Liver (tissue), 9 donors: ENCODE results near the gene KANSL1L. TPM values are rescaled to one million over a fixed set of nuclear protein-coding genes. Genes with fewer than 3 reads are reported as not detected.

Experiments used
- DNase-seq: peaks from one replicate; pipeline ENCODE4 v3.0.0-alpha.2; 2017; ENCODE audit warnings: low spot score
- H3K27ac ChIP-seq, 2 donors: one replicate each; pipeline ENCODE4 v1.7.0; 2013; ENCODE audit warnings: inconsistent platforms in 2 of 2, low read length in 2 of 2, control low read depth in 1 of 2, low read depth in 1 of 2, mild to moderate bottlenecking in 1 of 2
- H3K27me3 ChIP-seq, 4 donors: one replicate each; pipeline versions ENCODE4 v1.6.1 to v1.7.0; 2013; ENCODE audit warnings: low read length in 3 of 4, inconsistent platforms in 1 of 4, mild to moderate bottlenecking in 1 of 4, moderate library complexity in 1 of 4; ENCODE audit not compliant: control insufficient read depth in 4 of 4, insufficient read depth in 4 of 4
- H3K36me3 ChIP-seq, 4 donors: one replicate each; pipeline versions ENCODE4 v1.6.1 to v1.7.0; 2013; ENCODE audit warnings: low read length in 3 of 4, mild to moderate bottlenecking in 3 of 4, low read depth in 1 of 4, moderate library complexity in 1 of 4; ENCODE audit not compliant: control insufficient read depth in 4 of 4, insufficient read depth in 3 of 4
- H3K4me1 ChIP-seq, 4 donors: one replicate each; pipeline versions ENCODE4 v1.6.1 to v1.7.0; 2013; ENCODE audit warnings: low read length in 3 of 4, mild to moderate bottlenecking in 3 of 4, moderate library complexity in 1 of 4; ENCODE audit not compliant: control insufficient read depth in 4 of 4, insufficient read depth in 4 of 4
- H3K4me3 ChIP-seq, 3 donors: one replicate each; pipeline versions ENCODE4 v1.6.1 to v1.7.0; 2013; ENCODE audit warnings: low read length in 3 of 3, control low read depth in 1 of 3, low read depth in 1 of 3, mild to moderate bottlenecking in 1 of 3
- H3K9ac ChIP-seq, 2 donors: one replicate each; pipeline ENCODE4 v1.7.0; 2013; ENCODE audit warnings: low read length in 2 of 2, mild to moderate bottlenecking in 2 of 2, moderate library complexity in 2 of 2, control low read depth in 1 of 2, low read depth in 1 of 2
- H3K9me3 ChIP-seq, 4 donors: one replicate each; pipeline versions ENCODE4 v1.6.1 to v1.7.0; 2013; ENCODE audit warnings: low read length in 3 of 4; ENCODE audit not compliant: control insufficient read depth in 4 of 4
- ATF3 ChIP-seq: IDR thresholded peaks from 2 replicates; pipeline ENCODE4 v1.6.1; 2016; ENCODE audit warnings: antibody characterized with exemption
- CTCF ChIP-seq: fragments of 150-350 bp; IDR thresholded peaks from 2 replicates; pipeline ENCODE4 v1.5.1; 2017; ENCODE audit warnings: improper control_type of control experiment, low read depth, low read length; ENCODE audit not compliant: missing input control
- EGR1 ChIP-seq, 2 donors: IDR thresholded peaks; 2 replicates each; pipeline ENCODE4 v1.6.1; 2016 to 2018; ENCODE audit warnings: antibody characterized with exemption in 2 of 2, low read depth in 2 of 2
- FOXA1 ChIP-seq: IDR thresholded peaks from 2 replicates; pipeline ENCODE4 v1.6.1; 2016; ENCODE audit warnings: antibody characterized with exemption
- GABPA ChIP-seq, 2 donors: IDR thresholded peaks in 1 of 2; conservative IDR thresholded peaks in 1 of 2; 2 replicates each; pipeline ENCODE4 v1.6.1; 2016; ENCODE audit warnings: antibody characterized with exemption in 2 of 2, mild to moderate bottlenecking in 1 of 2, moderate library complexity in 1 of 2
- HNF4A ChIP-seq, 2 donors: conservative IDR thresholded peaks; 2 replicates each; pipeline ENCODE4 v1.6.1; 2016; ENCODE audit warnings: antibody characterized with exemption in 2 of 2, mild to moderate bottlenecking in 2 of 2
- HNF4G ChIP-seq: IDR thresholded peaks from 2 replicates; pipeline ENCODE4 v1.6.1; 2016; ENCODE audit warnings: antibody characterized with exemption
- MAX ChIP-seq: IDR thresholded peaks from 2 replicates; pipeline ENCODE4 v1.6.1; 2016; ENCODE audit warnings: antibody characterized with exemption
- RXRA ChIP-seq, 2 donors: IDR thresholded peaks; 2 replicates each; pipeline ENCODE4 v1.6.1; 2017 to 2018; ENCODE audit warnings: antibody characterized with exemption in 2 of 2, mild to moderate bottlenecking in 1 of 2
- SP1 ChIP-seq: IDR thresholded peaks from 2 replicates; pipeline ENCODE4 v1.6.1; 2018; ENCODE audit warnings: antibody characterized with exemption, mild to moderate bottlenecking
- YY1 ChIP-seq: IDR thresholded peaks from 2 replicates; pipeline ENCODE4 v1.6.1; 2016; ENCODE audit warnings: antibody characterized with exemption, mild to moderate bottlenecking
- WGBS: extraction: QIAGEN DNeasy Blood & Tissue Kit; methylation state at CpG from one replicate; pipeline ENCODE4 v1.1.7; 2013; 5-methylcytosine and 5-hydroxymethylcytosine counted together
- polyA plus RNA-seq, 2 donors: library from polyadenylated mRNA; stranded (reverse) in 1 of 2; unstranded in 1 of 2; fragments of 200-250 nt in 1 of 2; fragments of >200 nt in 1 of 2; fragmentation: Nextera tagmentation in 1 of 2; extraction: Ambion mirVana in 1 of 2; gene quantifications; one replicate each; pipeline versions ENCODE4 v1.2.1 to v1.2.3, GENCODE V29; 2013 to 2015
- total RNA-seq, 2 donors: library from RNA; depleted of rRNA; stranded (reverse); fragments of >200 nt; gene quantifications; one replicate each; pipeline ENCODE4 v1.2.3, GENCODE V29; 2014
- TF ChIP-seq, protein P1 (sequence below): IDR thresholded peaks from 2 replicates; pipeline ENCODE4 v1.6.1; 2016; ENCODE audit warnings: antibody characterized with exemption, mild to moderate bottlenecking
- TF ChIP-seq, protein P2 (sequence below): IDR thresholded peaks from 2 replicates; pipeline ENCODE4 v1.6.1; 2016; ENCODE audit warnings: antibody characterized with exemption
- donor health status: healthy.
- donor health status: healthy.
- donor health status: healthy.
- donor health status: healthy.
- donor health status: healthy.

KANSL1L gene
- total and polyA plus RNA-seq, 4 donors = 2.1 to 31.6 (median 11.4) TPM

DNA sequence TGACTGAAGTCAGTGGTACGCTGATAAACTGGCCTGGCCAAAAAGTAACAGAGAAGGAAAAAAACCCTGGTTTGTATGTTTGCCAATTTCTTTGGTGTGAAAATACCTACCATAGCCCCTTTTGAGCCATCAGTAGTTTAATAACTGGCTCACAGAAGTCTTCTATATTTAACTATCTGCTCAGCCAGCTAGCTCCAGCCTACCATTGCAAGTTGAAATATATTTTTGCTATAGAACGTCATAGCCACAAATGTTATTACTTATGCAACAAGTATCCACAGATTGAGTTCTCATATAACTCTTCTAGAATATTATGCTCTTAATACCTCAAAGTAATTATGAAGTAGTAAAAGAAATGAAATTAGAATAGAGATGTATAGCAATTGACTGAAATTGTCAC, 143.6 kb downstream of the KANSL1L start:
- H3K4me1 ChIP-seq = no peaks in the 10 kb centered on the region
- peaks cover 0 to 15% (median 10%) of the 10 kb centered on the region in 4 donors for H3K36me3 ChIP-seq
- no peak for DNase-seq
- no peaks in the 10 kb centered on the region for H3K27me3 ChIP-seq
- H3K27ac ChIP-seq = no peak overlapping the region
- TF ChIP-seq RXRA (IDR thresholded peaks at IDR 0.05) (no peak), YY1 (no peak), EGR1 (IDR thresholded peaks at IDR 0.05; ENCODE audit: low read depth in 2 of 2) (no peak), HNF4G (no peak), GABPA (IDR thresholded peaks at IDR 0.05 in 1 of 2, conservative IDR thresholded peaks at IDR 0.05 in 1 of 2) (no peak), ATF3 (no peak), SP1 (no peak), CTCF (no peak), FOXA1 (no peak)
- TF ChIP-seq, protein P1, sequence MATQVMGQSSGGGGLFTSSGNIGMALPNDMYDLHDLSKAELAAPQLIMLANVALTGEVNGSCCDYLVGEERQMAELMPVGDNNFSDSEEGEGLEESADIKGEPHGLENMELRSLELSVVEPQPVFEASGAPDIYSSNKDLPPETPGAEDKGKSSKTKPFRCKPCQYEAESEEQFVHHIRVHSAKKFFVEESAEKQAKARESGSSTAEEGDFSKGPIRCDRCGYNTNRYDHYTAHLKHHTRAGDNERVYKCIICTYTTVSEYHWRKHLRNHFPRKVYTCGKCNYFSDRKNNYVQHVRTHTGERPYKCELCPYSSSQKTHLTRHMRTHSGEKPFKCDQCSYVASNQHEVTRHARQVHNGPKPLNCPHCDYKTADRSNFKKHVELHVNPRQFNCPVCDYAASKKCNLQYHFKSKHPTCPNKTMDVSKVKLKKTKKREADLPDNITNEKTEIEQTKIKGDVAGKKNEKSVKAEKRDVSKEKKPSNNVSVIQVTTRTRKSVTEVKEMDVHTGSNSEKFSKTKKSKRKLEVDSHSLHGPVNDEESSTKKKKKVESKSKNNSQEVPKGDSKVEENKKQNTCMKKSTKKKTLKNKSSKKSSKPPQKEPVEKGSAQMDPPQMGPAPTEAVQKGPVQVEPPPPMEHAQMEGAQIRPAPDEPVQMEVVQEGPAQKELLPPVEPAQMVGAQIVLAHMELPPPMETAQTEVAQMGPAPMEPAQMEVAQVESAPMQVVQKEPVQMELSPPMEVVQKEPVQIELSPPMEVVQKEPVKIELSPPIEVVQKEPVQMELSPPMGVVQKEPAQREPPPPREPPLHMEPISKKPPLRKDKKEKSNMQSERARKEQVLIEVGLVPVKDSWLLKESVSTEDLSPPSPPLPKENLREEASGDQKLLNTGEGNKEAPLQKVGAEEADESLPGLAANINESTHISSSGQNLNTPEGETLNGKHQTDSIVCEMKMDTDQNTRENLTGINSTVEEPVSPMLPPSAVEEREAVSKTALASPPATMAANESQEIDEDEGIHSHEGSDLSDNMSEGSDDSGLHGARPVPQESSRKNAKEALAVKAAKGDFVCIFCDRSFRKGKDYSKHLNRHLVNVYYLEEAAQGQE = no peak
- TF ChIP-seq, protein P2, sequence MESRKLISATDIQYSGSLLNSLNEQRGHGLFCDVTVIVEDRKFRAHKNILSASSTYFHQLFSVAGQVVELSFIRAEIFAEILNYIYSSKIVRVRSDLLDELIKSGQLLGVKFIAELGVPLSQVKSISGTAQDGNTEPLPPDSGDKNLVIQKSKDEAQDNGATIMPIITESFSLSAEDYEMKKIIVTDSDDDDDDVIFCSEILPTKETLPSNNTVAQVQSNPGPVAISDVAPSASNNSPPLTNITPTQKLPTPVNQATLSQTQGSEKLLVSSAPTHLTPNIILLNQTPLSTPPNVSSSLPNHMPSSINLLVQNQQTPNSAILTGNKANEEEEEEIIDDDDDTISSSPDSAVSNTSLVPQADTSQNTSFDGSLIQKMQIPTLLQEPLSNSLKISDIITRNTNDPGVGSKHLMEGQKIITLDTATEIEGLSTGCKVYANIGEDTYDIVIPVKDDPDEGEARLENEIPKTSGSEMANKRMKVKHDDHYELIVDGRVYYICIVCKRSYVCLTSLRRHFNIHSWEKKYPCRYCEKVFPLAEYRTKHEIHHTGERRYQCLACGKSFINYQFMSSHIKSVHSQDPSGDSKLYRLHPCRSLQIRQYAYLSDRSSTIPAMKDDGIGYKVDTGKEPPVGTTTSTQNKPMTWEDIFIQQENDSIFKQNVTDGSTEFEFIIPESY = no peak
- H3K9me3 ChIP-seq = no peaks in the 10 kb centered on the region
- WGBS = 97% methylated on average over 2 of the region's 2 CpGs
- H3K9ac ChIP-seq = no peak overlapping the region
- no peak overlapping the region for H3K4me3 ChIP-seq

GRCh38 chr2:210022824-210023223, 148.4 kb downstream of the KANSL1L start:
- H3K27ac ChIP-seq = no peak overlapping the region
- no peak for TF ChIP-seq MAX
- no peak for TF ChIP-seq HNF4A (conservative IDR thresholded peaks at IDR 0.05)
- TF ChIP-seq, protein P2 = no peak
- no peak for TF ChIP-seq FOXA1
- TF ChIP-seq YY1 = no peak
- TF ChIP-seq HNF4G = no peak
- peaks cover 2 to 42% (median 27%) of the 10 kb centered on the region in 4 donors for H3K36me3 ChIP-seq
- H3K9me3 ChIP-seq = no peaks in the 10 kb centered on the region
- no peak for DNase-seq
- no peak overlapping the region for H3K9ac ChIP-seq
- no peaks in the 10 kb centered on the region for H3K27me3 ChIP-seq
- H3K4me3 ChIP-seq = no peak overlapping the region
- 77% methylated on average over 3 of the region's 3 CpGs for WGBS
- no peaks in the 10 kb centered on the region for H3K4me1 ChIP-seq
